Transverse colon (tissue), 4 donors: ENCODE results near the gene UBE2J2. TPM values are rescaled to one million over a fixed set of nuclear protein-coding genes. Genes with fewer than 3 reads are reported as not detected.

Experiments used
- DNase-seq: peaks from one replicate; pipeline ENCODE4 v3.0.0-alpha.2; 2019
- H3K27ac ChIP-seq, 4 donors: fragments of 200-600 bp; sonication (generic); 2 replicates each; pipeline ENCODE4 v1.5.1; 2016 to 2018; ENCODE audit warnings: inconsistent platforms in 4 of 4
- H3K27me3 ChIP-seq: fragments of 200-600 bp; sonication (generic); 2 replicates; pipeline ENCODE4 v1.5.1; 2017; ENCODE audit warnings: inconsistent platforms
- H3K36me3 ChIP-seq, 4 donors: fragments of 200-600 bp; sonication (generic); 2 replicates each; pipeline ENCODE4 v1.5.1; 2017 to 2019; ENCODE audit warnings: inconsistent platforms in 4 of 4
- H3K4me1 ChIP-seq, 4 donors: fragments of 200-600 bp; sonication (generic); 2 replicates each; pipeline ENCODE4 v1.5.1; 2017 to 2020; ENCODE audit warnings: inconsistent platforms in 4 of 4
- H3K4me3 ChIP-seq, 4 donors: fragments of 200-600 bp; sonication (generic); 1 replicate in 1 of 4; 2 replicates in 3 of 4; pipeline versions ENCODE4 v1.5.1 to v1.6.1; 2017 to 2019; ENCODE audit warnings: inconsistent platforms in 4 of 4
- H3K9me3 ChIP-seq, 2 donors: fragments of 200-600 bp; sonication (generic); 2 replicates each; pipeline ENCODE4 v1.5.1; 2017 to 2019; ENCODE audit warnings: inconsistent platforms in 2 of 2
- EP300 ChIP-seq: sonication (generic); formaldehyde crosslinking; IDR thresholded peaks from one replicate; pipeline ENCODE4 v1.6.1; 2017; ENCODE audit warnings: antibody characterized with exemption, low read depth
- POLR2A ChIP-seq: fragments of 450-650 bp; IDR thresholded peaks from one replicate; pipeline ENCODE4 v1.6.1; 2016; ENCODE audit warnings: antibody characterized with exemption, mild to moderate bottlenecking, moderate library complexity
- POLR2AphosphoS5 ChIP-seq, 3 donors: sonication (generic); formaldehyde crosslinking; IDR thresholded peaks; one replicate each; pipeline ENCODE4 v1.6.1; 2016; ENCODE audit warnings: antibody characterized with exemption in 3 of 3
- WGBS, 2 donors: methylation state at CpG; one replicate each; pipeline ENCODE4 v1.1.5; 2018; ENCODE audit warnings: low coverage in 1 of 2; 5-methylcytosine and 5-hydroxymethylcytosine counted together
- in situ Hi-C, 4 donors: fragments of 200-750 bp; cut with MboI; loops; one replicate each; pipeline versions ENCODE4 v1.15.0 to v1.15.1; 2017; ENCODE audit warnings: low sequenced_read_pairs in 3 of 4, low pct_ligation_motif_present in 1 of 4, low pct_unique_long_range_greater_than_20kb in 1 of 4
- intact Hi-C: fragments of 100-400 bp; cut with DNase I; formaldehyde crosslinking; loops from one replicate; pipeline ENCODE4 v1.15.1; 2023; ENCODE audit warnings: low total_unique reads
- total RNA-seq, 4 donors: library from RNA; depleted of rRNA; stranded (reverse); fragments of >200 nt; gene quantifications; one replicate each; pipeline ENCODE4 v1.1.0, GENCODE V29; 2016
- TF ChIP-seq, protein P1 (sequence below), 5 experiments: fragments of 200-600 bp in 3 of 5; fragments of 450-650 bp in 2 of 5; sonication (generic) in 3 of 5; IDR thresholded peaks; 1 replicate in 2 of 5; 2 replicates in 3 of 5; pipeline ENCODE4 v1.5.1; 2016 to 2017; ENCODE audit warnings: antibody characterized with exemption in 5 of 5, inconsistent platforms in 3 of 5, mild to moderate bottlenecking in 2 of 5, moderate library complexity in 1 of 5

The UBE2J2 gene
- total RNA-seq, 4 donors from 2014 or later = 49.6 to 110 (median 59.1) TPM

DNA sequence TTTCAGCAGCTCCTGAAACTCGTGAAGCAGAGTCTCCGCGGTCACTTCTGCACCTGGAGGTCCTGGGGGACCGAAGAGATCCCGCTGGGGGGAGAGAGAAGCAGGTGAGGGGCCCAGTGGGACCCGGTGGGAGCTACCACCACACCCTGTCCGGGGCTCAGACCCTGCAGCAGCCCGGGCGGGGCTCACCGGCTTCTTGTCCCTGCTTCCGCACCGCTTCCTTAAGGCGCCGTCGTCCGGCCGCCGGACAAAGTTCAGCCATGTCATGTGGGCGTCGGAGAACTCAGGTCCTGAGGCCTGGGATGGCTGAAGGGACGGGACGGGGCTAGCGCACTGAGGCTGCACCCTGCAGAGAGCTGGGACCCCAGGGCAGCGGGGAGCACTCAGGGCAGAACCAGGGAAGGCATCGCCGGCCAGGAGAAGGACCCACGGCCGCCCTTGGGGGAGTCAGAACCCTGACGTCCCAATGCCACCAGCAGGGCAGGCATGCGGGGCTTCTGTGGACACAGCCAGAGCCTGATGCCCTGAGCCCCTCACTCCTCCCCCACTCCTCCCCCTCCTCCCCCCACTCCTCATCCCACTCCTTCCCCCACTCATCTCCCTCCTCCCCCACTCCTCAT is 29.4 kb downstream of the UBE2J2 start:
- Histone ChIP-seq H3K4me1 (peaks cover 6 to 19% (median 11%) of the 10 kb centered on the region in 4 donors), H3K9me3 (no peaks in the 10 kb centered on the region), H3K27ac (peak overlapping the region in 2 of 4 donors; percentile 49 to 63), H3K27me3 (peaks cover 51% of the 10 kb centered on the region), H3K4me3 (peak overlapping the region in 3 of 4 donors; percentile 25 to 45 (median 40)), H3K36me3 (no peaks in the 10 kb centered on the region)
- peak; percentile 75 for DNase-seq
- WGBS, 2 donors = 36% methylated on average over 28 of the region's 30 CpGs; no CpG with 5 or more reads in 1 of the 2 donors
- TF ChIP-seq EP300 (no peak), POLR2AphosphoS5 (IDR thresholded peaks at IDR 0.05) (peak in 1 of 3 donors; percentile 51), POLR2A (peak; percentile 29)
- TF ChIP-seq, protein P1, sequence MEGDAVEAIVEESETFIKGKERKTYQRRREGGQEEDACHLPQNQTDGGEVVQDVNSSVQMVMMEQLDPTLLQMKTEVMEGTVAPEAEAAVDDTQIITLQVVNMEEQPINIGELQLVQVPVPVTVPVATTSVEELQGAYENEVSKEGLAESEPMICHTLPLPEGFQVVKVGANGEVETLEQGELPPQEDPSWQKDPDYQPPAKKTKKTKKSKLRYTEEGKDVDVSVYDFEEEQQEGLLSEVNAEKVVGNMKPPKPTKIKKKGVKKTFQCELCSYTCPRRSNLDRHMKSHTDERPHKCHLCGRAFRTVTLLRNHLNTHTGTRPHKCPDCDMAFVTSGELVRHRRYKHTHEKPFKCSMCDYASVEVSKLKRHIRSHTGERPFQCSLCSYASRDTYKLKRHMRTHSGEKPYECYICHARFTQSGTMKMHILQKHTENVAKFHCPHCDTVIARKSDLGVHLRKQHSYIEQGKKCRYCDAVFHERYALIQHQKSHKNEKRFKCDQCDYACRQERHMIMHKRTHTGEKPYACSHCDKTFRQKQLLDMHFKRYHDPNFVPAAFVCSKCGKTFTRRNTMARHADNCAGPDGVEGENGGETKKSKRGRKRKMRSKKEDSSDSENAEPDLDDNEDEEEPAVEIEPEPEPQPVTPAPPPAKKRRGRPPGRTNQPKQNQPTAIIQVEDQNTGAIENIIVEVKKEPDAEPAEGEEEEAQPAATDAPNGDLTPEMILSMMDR (IDR thresholded peaks at IDR 0.05) = peak in 1 of 5 experiments; percentile 31
- in situ Hi-C loops = no loop called here
- intact Hi-C loops = no loop called here

DNA sequence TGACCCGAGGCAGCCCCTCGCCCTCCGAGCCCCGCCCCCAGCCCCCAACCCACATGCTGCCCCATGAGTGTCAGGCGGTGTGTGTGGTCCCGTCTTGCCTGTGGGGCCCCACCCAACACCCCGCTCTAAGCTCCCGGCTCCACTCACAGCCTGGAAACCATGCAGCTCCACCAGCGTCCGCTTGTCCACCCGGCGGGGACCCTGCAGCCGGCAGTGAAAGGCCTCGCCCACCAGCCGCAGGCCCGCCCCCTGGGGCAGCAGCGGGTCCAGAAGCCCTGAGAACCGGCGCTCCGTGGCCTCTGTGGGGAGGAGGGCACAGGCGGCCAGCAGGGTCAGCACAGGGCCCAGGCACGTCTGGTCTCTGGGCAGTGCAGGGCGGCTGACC is 29.9 kb downstream of the UBE2J2 start:
- H3K4me1 ChIP-seq = peaks cover 6 to 19% (median 11%) of the 10 kb centered on the region in 4 donors
- 54% methylated on average over 17 of the region's 23 CpGs; no CpG with 5 or more reads in 1 of the 2 donors for WGBS, 2 donors
- in situ Hi-C loops = no loop called here
- H3K27ac ChIP-seq = peak overlapping the region in 2 of 4 donors; percentile 49 to 63
- intact Hi-C loops = no loop called here
- H3K4me3 ChIP-seq = peak overlapping the region in 3 of 4 donors; percentile 25 to 45 (median 40)
- no peaks in the 10 kb centered on the region for H3K36me3 ChIP-seq
- H3K27me3 ChIP-seq = peaks cover 56% of the 10 kb centered on the region
- no peaks in the 10 kb centered on the region for H3K9me3 ChIP-seq
- TF ChIP-seq, protein P1 (IDR thresholded peaks at IDR 0.05) = no peak
- TF ChIP-seq EP300 (no peak), POLR2A (no peak), POLR2AphosphoS5 (IDR thresholded peaks at IDR 0.05) (no peak)
- no peak for DNase-seq

DNA sequence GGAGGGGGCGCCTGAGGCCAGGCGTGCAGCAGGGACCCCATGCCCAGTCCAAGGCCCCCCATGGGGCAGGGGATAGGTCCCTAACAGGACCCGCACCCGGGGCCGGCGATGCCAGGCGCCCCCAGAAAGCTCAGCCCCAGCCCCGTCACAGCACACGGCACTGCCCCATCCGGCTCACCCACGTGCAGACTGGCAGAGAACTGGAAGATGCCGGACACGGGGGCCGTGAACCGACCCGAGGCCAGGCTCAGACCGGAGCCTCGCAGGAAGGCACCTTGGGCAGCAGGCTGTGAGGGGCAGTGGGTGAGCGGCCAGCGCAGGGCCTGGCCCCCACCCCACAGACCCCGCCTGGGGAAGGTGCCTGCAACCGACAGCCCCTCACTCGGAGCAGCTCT is 30.4 kb downstream of the UBE2J2 start:
- WGBS, 2 donors = 60 to 82% methylated on average over 1 to 13 of the region's 23 CpGs
- peak overlapping the region in 2 of 4 donors; percentile 40 to 45 for H3K4me3 ChIP-seq
- no peak overlapping the region for H3K27ac ChIP-seq

More for the DNA sequence above, 30.4 kb downstream of the UBE2J2 start:
- intact Hi-C loops = no loop called here
- DNase-seq = no peak
- TF ChIP-seq POLR2AphosphoS5 (IDR thresholded peaks at IDR 0.05) = no peak
- no peak for TF ChIP-seq POLR2A
- TF ChIP-seq, protein P1 (IDR thresholded peaks at IDR 0.05) = no peak
- no peak for TF ChIP-seq EP300
- peaks cover 6 to 22% (median 14%) of the 10 kb centered on the region in 4 donors for H3K4me1 ChIP-seq
- H3K9me3 ChIP-seq = no peaks in the 10 kb centered on the region
- no peaks in the 10 kb centered on the region for H3K36me3 ChIP-seq
- in situ Hi-C loops = no loop called here
- peaks cover 62% of the 10 kb centered on the region for H3K27me3 ChIP-seq
